H1 (cell line): ENCODE measurements around the gene LRRK1. TPM values are rescaled to one million over a fixed set of nuclear protein-coding genes. Genes with fewer than 3 reads are reported as not detected.

Source experiments
- CBX8 ChIP-seq: fragments of 300-800, 300-1000 bp; sonication (generic); IDR thresholded peaks from 2 replicates; pipeline ENCODE4 v1.7.1; 2016; ENCODE audit warnings: low read depth, low read length, borderline replicate concordance
- CHD1 ChIP-seq: IDR thresholded peaks from 2 replicates; pipeline ENCODE4 v1.6.1; 2012; ENCODE audit warnings: low read depth, low read length, improper control_type of control experiment
- CHD7 ChIP-seq: fragments of 300-600 bp; sonication (generic); IDR thresholded peaks from 2 replicates; pipeline ENCODE4 v1.7.1; 2012; ENCODE audit warnings: low read length, moderate library complexity, mild to moderate bottlenecking, inconsistent platforms; ENCODE audit not compliant: insufficient replicate concordance
- EZH2 ChIP-seq: fragments of 200-600 bp; sonication (generic); IDR thresholded peaks from 2 replicates; pipeline ENCODE4 v1.7.1; 2012; ENCODE audit warnings: low read depth, mild to moderate bottlenecking, moderate library complexity, low read length, inconsistent platforms; ENCODE audit not compliant: severe bottlenecking
- PHF8 ChIP-seq: fragments of 200-600 bp; sonication (generic); conservative IDR thresholded peaks from 2 replicates; pipeline ENCODE4 v1.7.1; 2012; ENCODE audit warnings: low read depth, mild to moderate bottlenecking, inconsistent platforms, low read length, moderate library complexity
- POLR2AphosphoS5 ChIP-seq: IDR thresholded peaks from 2 replicates; pipeline ENCODE4 v1.6.1; 2011; ENCODE audit warnings: low read depth, low read length
- TEAD4 ChIP-seq: IDR thresholded peaks from 2 replicates; pipeline ENCODE4 v1.6.1; 2012; ENCODE audit warnings: low read depth, low read length, inconsistent platforms, mixed read lengths
- YY1 ChIP-seq: IDR thresholded peaks from 2 replicates; pipeline ENCODE4 v1.6.1; 2011; ENCODE audit warnings: low read depth, mild to moderate bottlenecking, low read length
- polyA plus RNA-seq, 7 experiments: library from polyadenylated mRNA; depleted of rRNA in 3 of 7; stranded (reverse) in 5 of 7; unstranded in 2 of 7; fragments of >200 nt in 5 of 7; fragments of 200-250 nt in 2 of 7; gene quantifications; 1 replicate in 5 of 7; 2 replicates in 1 of 7; 4 replicates in 1 of 7; pipeline versions ENCODE4 v1.2.1 to v1.2.3, GENCODE V29; 2011 to 2013; ENCODE audit warnings: missing spikeins in 2 of 7, mixed read lengths in 2 of 7
- total RNA-seq: library from RNA; stranded (reverse); fragmentation: NEBNext Ultra II Directional; extraction: Animal tissue kit (Norgen Biotek cat#: 25700); gene quantifications from 2 replicates; pipeline ENCODE4 v1.2.1, GENCODE V29; 2021

The LRRK1 gene
- total and polyA plus RNA-seq, 2 of the 8 experiments (the other 6 are each of a cell fraction or from before 2014, with no cell fraction given): 1.2 to 3.6 TPM

DNA sequence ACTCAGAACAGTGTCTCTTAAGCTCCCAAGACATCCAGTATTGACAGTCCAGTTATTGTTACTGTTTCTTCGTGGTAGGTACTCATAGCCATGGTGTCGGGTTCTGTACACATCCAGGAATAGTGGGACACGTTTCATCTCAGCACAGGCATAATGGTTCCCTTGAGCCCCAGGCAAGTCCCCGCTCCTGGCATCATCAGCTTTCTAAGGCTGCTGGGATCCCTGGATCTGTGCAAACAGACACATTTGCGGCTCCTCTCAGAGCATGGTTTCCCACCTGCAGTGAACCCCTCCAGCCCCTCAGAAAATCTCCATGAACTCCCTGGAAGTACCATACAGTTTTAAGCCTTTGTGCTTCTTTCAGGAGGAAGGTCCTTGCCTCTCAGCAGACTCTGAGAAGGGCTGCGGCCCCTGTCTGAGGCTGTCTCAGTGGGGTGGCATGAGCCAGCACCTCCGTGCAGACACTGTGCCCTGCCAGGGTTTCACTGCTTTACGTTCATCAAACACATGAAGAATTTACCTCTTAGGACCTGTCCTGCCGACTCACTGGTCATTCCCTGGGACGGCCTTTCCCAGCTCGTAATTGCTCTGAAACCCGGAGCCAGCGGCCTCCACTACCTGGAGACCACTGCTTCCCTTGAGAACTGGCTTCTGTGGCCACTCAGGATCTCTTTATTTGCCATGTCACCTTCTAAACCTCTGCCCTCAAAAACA is 124.9 kb downstream of the LRRK1 start (continued):
- TF ChIP-seq CHD7 (no peak), YY1 (no peak), EZH2 (no peak), CHD1 (no peak), TEAD4 (no peak), CBX8 (no peak), POLR2AphosphoS5 (no peak), PHF8 (no peak)
